Loucy (cell line): Measurements from ENCODE around the gene ICAM1.
"Not testable (repeated sequence)": the region's sequence is repeated elsewhere in the genome, so short reads cannot be mapped to it uniquely, and the experiment has no call there.

Source experiments
- H2AFZ ChIP-seq: fragments of 200-600 bp; sonication (generic); 2 replicates; pipeline ENCODE4 v1.6.0; 2016; ENCODE audit warnings: antibody characterized with exemption, mild to moderate bottlenecking, low read length, moderate library complexity
- H3F3A ChIP-seq: fragments of 200-600 bp; 2 replicates; pipeline ENCODE4 v1.6.0; 2016; ENCODE audit warnings: antibody characterized with exemption, low read depth, mild to moderate bottlenecking
- H3K27me3 ChIP-seq: fragments of 200-600 bp; sonication (generic); 2 replicates; pipeline ENCODE4 v1.6.1; 2014; ENCODE audit warnings: low read length, mild to moderate bottlenecking; ENCODE audit not compliant: insufficient read depth, poor library complexity, severe bottlenecking
- H3K36me3 ChIP-seq: fragments of 200-600 bp; sonication (generic); 2 replicates; pipeline ENCODE4 v1.6.1; 2016; ENCODE audit warnings: low read length; ENCODE audit not compliant: insufficient read depth
- H3K4me1 ChIP-seq: fragments of 200-600 bp; sonication (generic); 2 replicates; pipeline ENCODE4 v1.5.1; 2014; ENCODE audit warnings: low read length, mild to moderate bottlenecking; ENCODE audit not compliant: insufficient read depth, poor library complexity, severe bottlenecking
- H3K4me2 ChIP-seq: fragments of 200-600 bp; sonication (generic); 2 replicates; pipeline ENCODE4 v1.6.0; 2014; ENCODE audit warnings: antibody characterized with exemption, low read length, low read depth, mild to moderate bottlenecking; ENCODE audit not compliant: poor library complexity, severe bottlenecking
- H3K4me3 ChIP-seq: fragments of 200-600 bp; sonication (generic); 2 replicates; pipeline ENCODE4 v1.5.1; 2014; ENCODE audit warnings: low read length, mild to moderate bottlenecking, mixed read lengths; ENCODE audit not compliant: poor library complexity, severe bottlenecking
- H3K79me2 ChIP-seq: fragments of 200-600 bp; sonication (generic); 2 replicates; pipeline ENCODE4 v1.6.1; 2014; ENCODE audit warnings: low read length; ENCODE audit not compliant: insufficient read depth
- H3K9ac ChIP-seq: fragments of 200-600 bp; sonication (generic); 2 replicates; pipeline ENCODE4 v1.6.0; 2014; ENCODE audit warnings: mild to moderate bottlenecking, low read depth, low read length, moderate library complexity; ENCODE audit not compliant: poor library complexity, severe bottlenecking
- H3K9me2 ChIP-seq: fragments of 200-600 bp; sonication (generic); replicated peaks from 2 replicates; pipeline ENCODE4 v1.6.1; 2016; ENCODE audit warnings: low read depth, low read length, mixed read lengths
- H3K9me3 ChIP-seq: fragments of 200-600 bp; sonication (generic); 2 replicates; pipeline ENCODE4 v1.6.1; 2014; ENCODE audit warnings: mild to moderate bottlenecking, antibody characterized with exemption, low read length, low read depth; ENCODE audit not compliant: insufficient read depth
- H4K20me1 ChIP-seq: fragments of 200-600 bp; sonication (generic); 2 replicates; pipeline ENCODE4 v1.6.0; 2014; ENCODE audit warnings: antibody characterized with exemption, low read length, mild to moderate bottlenecking; ENCODE audit not compliant: insufficient read depth, poor library complexity, severe bottlenecking
- CTCF ChIP-seq: fragments of 200-600 bp; sonication (generic); conservative IDR thresholded peaks from 2 replicates; pipeline ENCODE4 v1.5.1; 2014; ENCODE audit warnings: mild to moderate bottlenecking, antibody characterized with exemption, low read length
- EZH2phosphoT487 ChIP-seq: fragments of 200-600 bp; IDR thresholded peaks from 2 replicates; pipeline ENCODE4 v1.6.1; 2018; ENCODE audit warnings: antibody characterized with exemption, mild to moderate bottlenecking, moderate library complexity, borderline replicate concordance

The ICAM1 gene

DNA sequence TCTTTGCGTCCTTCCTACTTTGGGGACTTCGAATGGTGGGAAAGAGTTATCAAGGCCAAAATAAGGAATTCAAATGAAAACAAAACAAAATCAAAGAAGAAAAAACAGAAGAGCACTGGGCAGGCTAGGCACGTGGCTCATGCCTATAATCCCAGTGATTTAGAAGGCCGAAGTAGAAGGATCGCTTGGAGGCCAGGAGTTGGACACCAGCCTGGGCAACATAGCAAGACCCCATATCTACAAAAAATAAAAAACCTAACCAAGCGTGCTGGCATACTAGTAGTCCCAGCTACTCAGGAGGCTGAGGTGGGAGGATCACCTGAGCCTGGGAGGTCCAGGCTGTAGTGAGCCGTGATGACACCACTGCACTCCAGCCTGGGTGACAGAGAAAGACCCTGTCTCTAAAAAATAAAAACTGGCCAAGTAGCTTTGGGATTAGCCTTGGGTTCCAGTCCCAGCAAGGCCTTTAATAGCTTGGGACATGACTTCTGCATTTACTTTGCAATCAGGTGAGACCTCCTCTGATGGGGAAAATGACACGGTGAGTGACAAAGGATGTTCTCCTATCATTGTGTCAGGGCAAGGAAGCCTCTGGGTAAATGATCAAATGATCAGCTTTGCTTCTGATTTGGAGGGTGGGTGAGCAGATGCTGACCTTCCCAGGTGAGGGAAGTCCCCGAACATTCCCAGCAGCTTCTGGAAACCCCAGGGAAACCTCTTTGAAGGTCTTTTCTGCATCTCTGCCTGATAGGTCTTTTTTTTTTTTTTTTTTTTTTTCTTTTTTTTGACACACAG, 7.1 kb downstream of the ICAM1 start:
- no peaks in the 10 kb centered on the region for H3K9me2 ChIP-seq
- H3K4me3 ChIP-seq: no peak overlapping the region
- H3K79me2 ChIP-seq: no peaks in the 10 kb centered on the region
- no peaks in the 10 kb centered on the region for H3F3A ChIP-seq
- H3K9ac ChIP-seq: no peak overlapping the region
- no peaks in the 10 kb centered on the region for H3K27me3 ChIP-seq
- no peak overlapping the region for H3K4me2 ChIP-seq
- no peak overlapping the region for H2AFZ ChIP-seq
- no peak for TF ChIP-seq CTCF
- TF ChIP-seq EZH2phosphoT487: no peak
- no peaks in the 10 kb centered on the region for H3K9me3 ChIP-seq
- H4K20me1 ChIP-seq: peaks cover 3% of the 10 kb centered on the region
- H3K36me3 ChIP-seq: no peaks in the 10 kb centered on the region
- peaks cover 9% of the 10 kb centered on the region for H3K4me1 ChIP-seq

GRCh38 chr19:10278935-10279334, 8.0 kb downstream of the ICAM1 start:
- TF ChIP-seq EZH2phosphoT487: no peak
- Histone ChIP-seq H3K4me3 (no peak overlapping the region), H3F3A (no peaks in the 10 kb centered on the region), H3K4me2 (no peak overlapping the region), H3K4me1 (peaks cover 9% of the 10 kb centered on the region), H3K9me3 (no peaks in the 10 kb centered on the region), H4K20me1 (peaks cover 3% of the 10 kb centered on the region), H3K9ac (no peak overlapping the region), H3K36me3 (no peaks in the 10 kb centered on the region), H2AFZ (no peak overlapping the region), H3K9me2 (no peaks in the 10 kb centered on the region), H3K79me2 (no peaks in the 10 kb centered on the region), H3K27me3 (no peaks in the 10 kb centered on the region)

DNA sequence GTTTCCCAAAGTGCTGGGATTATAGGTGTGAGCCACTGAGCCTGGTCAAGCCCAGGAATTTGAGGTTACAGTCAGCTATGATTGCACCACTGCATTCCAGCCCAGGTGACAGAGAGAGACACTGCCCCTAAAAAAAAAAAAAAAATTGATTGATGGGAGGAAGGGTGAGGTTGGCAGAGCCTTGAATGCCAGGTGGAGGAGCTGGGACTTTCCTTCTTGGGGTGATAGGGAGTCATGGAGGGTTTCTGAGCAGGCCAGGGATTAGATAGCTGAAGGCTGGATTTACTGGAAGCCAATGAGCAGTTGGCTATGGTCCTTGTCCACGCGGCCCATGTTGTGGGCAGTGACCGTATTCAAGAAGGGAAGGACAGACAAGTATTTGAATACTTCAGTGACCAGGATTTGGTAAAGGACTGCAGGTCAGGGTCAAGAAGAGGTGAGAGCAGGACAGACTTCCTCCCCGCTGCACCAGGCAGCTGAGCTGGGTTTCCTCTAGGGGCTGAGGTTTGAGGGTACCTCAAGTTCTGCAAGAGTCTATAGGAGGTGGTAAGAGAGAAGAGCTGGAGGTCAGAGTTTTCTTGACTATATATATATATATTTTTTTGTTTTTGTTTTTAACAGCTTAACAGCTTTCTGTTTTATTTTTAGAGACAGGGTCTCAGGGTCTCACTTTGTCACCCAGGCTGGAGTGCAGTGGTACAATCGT, 9.0 kb downstream of the ICAM1 start:
- no peak for TF ChIP-seq CTCF
- TF ChIP-seq EZH2phosphoT487: no peak
- Histone ChIP-seq H3K36me3 (peaks cover 9% of the 10 kb centered on the region; the same call in 1 of the 2 replicates), H3K4me1 (peaks cover 9% of the 10 kb centered on the region), H3K4me3 (no peak overlapping the region), H4K20me1 (peaks cover 3% of the 10 kb centered on the region), H3K79me2 (no peaks in the 10 kb centered on the region), H3K9ac (no peak overlapping the region), H3F3A (no peaks in the 10 kb centered on the region), H3K9me2 (no peaks in the 10 kb centered on the region), H3K9me3 (no peaks in the 10 kb centered on the region), H2AFZ (no peak overlapping the region), H3K27me3 (no peaks in the 10 kb centered on the region), H3K4me2 (peak overlapping the region; percentile 47)

- H3K79me2 ChIP-seq, H3K4me2 ChIP-seq, H3F3A ChIP-seq: not testable (repeated sequence)
Measured at GRCh38 chr19:10282043-10282442, 11.1 kb downstream of the ICAM1 start.

More at GRCh38 chr19:10282043-10282442, 11.1 kb downstream of the ICAM1 start:
- H2AFZ ChIP-seq, H3K9ac ChIP-seq, H3K4me3 ChIP-seq, H3K27me3 ChIP-seq, H3K9me2 ChIP-seq, H4K20me1 ChIP-seq, H3K9me3 ChIP-seq: not testable (repeated sequence)
- peaks cover 23% of the 10 kb centered on the region for H3K4me1 ChIP-seq
- H3K36me3 ChIP-seq: peaks cover 17% of the 10 kb centered on the region; the same call in 1 of the 2 replicates
